GM12878 (cell line): ENCODE results near the gene CYTH2. TPM values are rescaled to one million over a fixed set of nuclear protein-coding genes. Genes with fewer than 3 reads are reported as not detected.

Experiments used
- EZH2 ChIP-seq: IDR thresholded peaks from 2 replicates; pipeline ENCODE4 v1.6.1; 2012; ENCODE audit warnings: low read depth, mild to moderate bottlenecking, control low read depth, inconsistent platforms, low read length, borderline replicate concordance; ENCODE audit not compliant: control insufficient read depth
- HDAC2 ChIP-seq: fragments of 200-600 bp; sonication (generic); IDR thresholded peaks from 2 replicates; pipeline ENCODE4 v1.6.1; 2017
- MXI1 ChIP-seq: fragments of 150-350 bp; IDR thresholded peaks from 2 replicates; pipeline ENCODE4 v1.6.1; 2011; ENCODE audit warnings: low read depth, mild to moderate bottlenecking, inconsistent platforms, low read length, improper control_type of control experiment
- NR2F1 ChIP-seq: fragments of 450-650 bp; conservative IDR thresholded peaks from 2 replicates; pipeline ENCODE4 v1.6.1; 2017; ENCODE audit warnings: mild to moderate bottlenecking
- POLR2AphosphoS5 ChIP-seq: IDR thresholded peaks from 2 replicates; pipeline ENCODE4 v1.6.1; 2011; ENCODE audit warnings: mild to moderate bottlenecking, low read length, inconsistent platforms
- POU2F2 ChIP-seq: IDR thresholded peaks from 3 replicates; pipeline ENCODE4 v1.6.1; 2011; ENCODE audit warnings: low read depth, mild to moderate bottlenecking, low read length, borderline replicate concordance
- SIN3A ChIP-seq: IDR thresholded peaks from 2 replicates; pipeline ENCODE4 v1.6.1; 2012; ENCODE audit warnings: low read depth, low read length, improper control_type of control experiment
- SRF ChIP-seq, 2 experiments: IDR thresholded peaks; 2 replicates each; pipeline ENCODE4 v1.6.1; 2011; ENCODE audit warnings: low read depth in 2 of 2, low read length in 2 of 2, mild to moderate bottlenecking in 1 of 2, moderate library complexity in 1 of 2
- TAF1 ChIP-seq: IDR thresholded peaks from 2 replicates; pipeline ENCODE4 v1.6.1; 2011; ENCODE audit warnings: mild to moderate bottlenecking, low read depth, low read length, borderline replicate concordance
- TCF7 ChIP-seq: IDR thresholded peaks from 2 replicates; pipeline ENCODE4 v1.6.1; 2014; ENCODE audit warnings: antibody characterized with exemption, borderline replicate concordance
- polyA plus RNA-seq, 11 experiments: library from polyadenylated mRNA; depleted of rRNA in 4 of 11; unstranded in 6 of 11; stranded (reverse) in 5 of 11; fragments of >200 nt; fragmentation: Nextera tagmentation in 4 of 11; fragmentation: Illumina TruSeq in 1 of 11; extraction: Ambion mirVana in 4 of 11; extraction: Trizol in 1 of 11; gene quantifications; 1 replicate in 1 of 11; 2 replicates in 10 of 11; pipeline versions ENCODE4 v1.2.1 to v1.2.3, GENCODE V29; 2011 to 2016; ENCODE audit warnings: inconsistent platforms in 2 of 11, missing spikeins in 2 of 11, low read depth in 1 of 11
- total RNA-seq, 4 experiments: library from RNA; depleted of rRNA in 3 of 4; stranded (reverse); fragments of >200 nt in 3 of 4; fragmentation: Illumina TruSeq in 1 of 4; extraction: Trizol in 1 of 4; gene quantifications; 2 replicates each; pipeline versions ENCODE4 v1.2.1 to v1.2.3, GENCODE V29; 2013 to 2021
- TF ChIP-seq, protein P1 (sequence below): fragments of 450-650 bp; IDR thresholded peaks from 2 replicates; pipeline ENCODE4 v1.6.1; 2018; ENCODE audit warnings: borderline replicate concordance, mild to moderate bottlenecking; ENCODE audit not compliant: partially characterized antibody
- TF ChIP-seq, protein P2 (sequence below): fragments of 450-650 bp; IDR thresholded peaks from 2 replicates; pipeline ENCODE4 v1.6.1; 2017; ENCODE audit warnings: antibody characterized with exemption, mild to moderate bottlenecking, moderate library complexity
- TF ChIP-seq, protein P3 (sequence below): fragments of 150-350 bp; IDR thresholded peaks from 2 replicates; pipeline ENCODE4 v1.6.1; 2014; ENCODE audit warnings: mild to moderate bottlenecking, low read depth, low read length
- TF ChIP-seq, protein P4 (sequence below): fragments of 450-650 bp; IDR thresholded peaks from 2 replicates; pipeline ENCODE4 v1.6.1; 2017; ENCODE audit warnings: low read depth, mild to moderate bottlenecking, moderate library complexity

CYTH2 gene
- total and polyA plus RNA-seq, 10 of the 15 experiments (the other 5 are each of a cell fraction or from before 2014, with no cell fraction given) = 1.3 to 31.9 (median 22.2) TPM

DNA sequence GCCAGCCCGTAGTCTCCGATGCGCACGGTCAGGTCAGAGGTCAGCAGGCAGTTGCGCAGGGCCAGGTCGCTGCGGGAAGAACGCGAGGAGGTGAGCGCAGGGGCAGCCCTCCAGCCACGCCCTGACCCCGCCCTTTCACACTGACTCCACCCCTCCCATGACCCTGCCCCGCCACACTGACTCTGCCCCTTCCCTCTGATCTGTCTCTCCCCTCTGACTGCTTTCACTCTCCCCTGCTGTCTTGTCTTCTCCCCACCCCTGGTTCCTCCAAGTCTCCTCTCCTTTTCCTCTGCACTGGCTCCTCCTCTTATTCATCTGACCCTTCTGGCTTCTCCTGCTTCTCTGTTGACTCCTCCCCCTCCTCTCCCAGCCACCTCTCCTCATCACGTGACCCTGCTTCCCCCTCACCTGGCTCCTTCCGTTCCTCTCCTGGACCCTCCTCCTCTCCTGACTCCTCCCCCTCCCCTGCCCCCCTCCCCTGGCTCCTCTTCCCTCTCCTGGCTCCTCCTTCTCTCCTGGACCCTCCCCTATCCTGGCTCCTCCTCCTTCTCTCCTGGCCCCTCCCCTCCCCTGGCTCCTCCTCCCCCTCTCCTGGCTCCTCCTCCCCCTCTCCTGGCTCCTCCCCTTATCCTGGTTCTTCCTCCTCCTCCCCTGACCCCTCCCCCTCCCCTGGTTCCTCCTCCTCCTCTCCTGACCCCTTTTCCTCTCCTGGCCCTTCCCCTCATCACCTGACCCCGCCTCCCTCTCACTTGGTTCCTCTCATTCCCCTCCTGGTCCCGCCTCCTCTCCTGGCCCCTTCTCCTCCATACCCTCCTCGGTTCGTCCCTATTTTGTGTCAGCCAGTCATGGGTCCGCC is 32.6 kb downstream of the CYTH2 start (continued):
- TF ChIP-seq, protein P1, sequence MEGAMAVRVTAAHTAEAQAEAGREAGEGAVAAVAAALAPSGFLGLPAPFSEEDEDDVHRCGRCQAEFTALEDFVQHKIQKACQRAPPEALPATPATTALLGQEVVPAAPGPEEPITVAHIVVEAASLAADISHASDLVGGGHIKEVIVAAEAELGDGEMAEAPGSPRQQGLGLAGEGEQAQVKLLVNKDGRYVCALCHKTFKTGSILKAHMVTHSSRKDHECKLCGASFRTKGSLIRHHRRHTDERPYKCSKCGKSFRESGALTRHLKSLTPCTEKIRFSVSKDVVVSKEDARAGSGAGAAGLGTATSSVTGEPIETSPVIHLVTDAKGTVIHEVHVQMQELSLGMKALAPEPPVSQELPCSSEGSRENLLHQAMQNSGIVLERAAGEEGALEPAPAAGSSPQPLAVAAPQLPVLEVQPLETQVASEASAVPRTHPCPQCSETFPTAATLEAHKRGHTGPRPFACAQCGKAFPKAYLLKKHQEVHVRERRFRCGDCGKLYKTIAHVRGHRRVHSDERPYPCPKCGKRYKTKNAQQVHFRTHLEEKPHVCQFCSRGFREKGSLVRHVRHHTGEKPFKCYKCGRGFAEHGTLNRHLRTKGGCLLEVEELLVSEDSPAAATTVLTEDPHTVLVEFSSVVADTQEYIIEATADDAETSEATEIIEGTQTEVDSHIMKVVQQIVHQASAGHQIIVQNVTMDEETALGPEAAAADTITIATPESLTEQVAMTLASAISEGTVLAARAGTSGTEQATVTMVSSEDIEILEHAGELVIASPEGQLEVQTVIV = no peak
- TF ChIP-seq SIN3A (no peak), TAF1 (no peak), POLR2AphosphoS5 (no peak), EZH2 (no peak), SRF (IDR thresholded peaks at IDR 0.05; ENCODE audit: low read depth in 2 of 2, low read length in 2 of 2) (no peak), TCF7 (no peak), NR2F1 (peak; percentile 80), HDAC2 (no peak), MXI1 (no peak), POU2F2 (no peak)
- TF ChIP-seq, protein P2, sequence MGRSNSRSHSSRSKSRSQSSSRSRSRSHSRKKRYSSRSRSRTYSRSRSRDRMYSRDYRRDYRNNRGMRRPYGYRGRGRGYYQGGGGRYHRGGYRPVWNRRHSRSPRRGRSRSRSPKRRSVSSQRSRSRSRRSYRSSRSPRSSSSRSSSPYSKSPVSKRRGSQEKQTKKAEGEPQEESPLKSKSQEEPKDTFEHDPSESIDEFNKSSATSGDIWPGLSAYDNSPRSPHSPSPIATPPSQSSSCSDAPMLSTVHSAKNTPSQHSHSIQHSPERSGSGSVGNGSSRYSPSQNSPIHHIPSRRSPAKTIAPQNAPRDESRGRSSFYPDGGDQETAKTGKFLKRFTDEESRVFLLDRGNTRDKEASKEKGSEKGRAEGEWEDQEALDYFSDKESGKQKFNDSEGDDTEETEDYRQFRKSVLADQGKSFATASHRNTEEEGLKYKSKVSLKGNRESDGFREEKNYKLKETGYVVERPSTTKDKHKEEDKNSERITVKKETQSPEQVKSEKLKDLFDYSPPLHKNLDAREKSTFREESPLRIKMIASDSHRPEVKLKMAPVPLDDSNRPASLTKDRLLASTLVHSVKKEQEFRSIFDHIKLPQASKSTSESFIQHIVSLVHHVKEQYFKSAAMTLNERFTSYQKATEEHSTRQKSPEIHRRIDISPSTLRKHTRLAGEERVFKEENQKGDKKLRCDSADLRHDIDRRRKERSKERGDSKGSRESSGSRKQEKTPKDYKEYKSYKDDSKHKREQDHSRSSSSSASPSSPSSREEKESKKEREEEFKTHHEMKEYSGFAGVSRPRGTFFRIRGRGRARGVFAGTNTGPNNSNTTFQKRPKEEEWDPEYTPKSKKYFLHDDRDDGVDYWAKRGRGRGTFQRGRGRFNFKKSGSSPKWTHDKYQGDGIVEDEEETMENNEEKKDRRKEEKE = no peak
- TF ChIP-seq, protein P3, sequence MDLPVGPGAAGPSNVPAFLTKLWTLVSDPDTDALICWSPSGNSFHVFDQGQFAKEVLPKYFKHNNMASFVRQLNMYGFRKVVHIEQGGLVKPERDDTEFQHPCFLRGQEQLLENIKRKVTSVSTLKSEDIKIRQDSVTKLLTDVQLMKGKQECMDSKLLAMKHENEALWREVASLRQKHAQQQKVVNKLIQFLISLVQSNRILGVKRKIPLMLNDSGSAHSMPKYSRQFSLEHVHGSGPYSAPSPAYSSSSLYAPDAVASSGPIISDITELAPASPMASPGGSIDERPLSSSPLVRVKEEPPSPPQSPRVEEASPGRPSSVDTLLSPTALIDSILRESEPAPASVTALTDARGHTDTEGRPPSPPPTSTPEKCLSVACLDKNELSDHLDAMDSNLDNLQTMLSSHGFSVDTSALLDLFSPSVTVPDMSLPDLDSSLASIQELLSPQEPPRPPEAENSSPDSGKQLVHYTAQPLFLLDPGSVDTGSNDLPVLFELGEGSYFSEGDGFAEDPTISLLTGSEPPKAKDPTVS = no peak
- TF ChIP-seq, protein P4, sequence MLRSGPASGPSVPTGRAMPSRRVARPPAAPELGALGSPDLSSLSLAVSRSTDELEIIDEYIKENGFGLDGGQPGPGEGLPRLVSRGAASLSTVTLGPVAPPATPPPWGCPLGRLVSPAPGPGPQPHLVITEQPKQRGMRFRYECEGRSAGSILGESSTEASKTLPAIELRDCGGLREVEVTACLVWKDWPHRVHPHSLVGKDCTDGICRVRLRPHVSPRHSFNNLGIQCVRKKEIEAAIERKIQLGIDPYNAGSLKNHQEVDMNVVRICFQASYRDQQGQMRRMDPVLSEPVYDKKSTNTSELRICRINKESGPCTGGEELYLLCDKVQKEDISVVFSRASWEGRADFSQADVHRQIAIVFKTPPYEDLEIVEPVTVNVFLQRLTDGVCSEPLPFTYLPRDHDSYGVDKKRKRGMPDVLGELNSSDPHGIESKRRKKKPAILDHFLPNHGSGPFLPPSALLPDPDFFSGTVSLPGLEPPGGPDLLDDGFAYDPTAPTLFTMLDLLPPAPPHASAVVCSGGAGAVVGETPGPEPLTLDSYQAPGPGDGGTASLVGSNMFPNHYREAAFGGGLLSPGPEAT = 0 out of 2 replicates have a peak, but pooled peaks have one; percentile 9
